GM10248 (cell line): ENCODE measurements around the gene FBXO5.

ENCODE experiments used
- CTCF ChIA-PET: fragments of 300-600 bp; sonication (Branson Sonifier 250); formaldehyde crosslinking; extraction: SDS; loops from one replicate; lab custom pipeline; 2021; ENCODE audit warnings: antibody characterized with exemption; lab: Yijun Ruan, JAX
- POLR2A ChIA-PET: fragments of 350-650 bp; sonication (Branson Sonifier 250); formaldehyde crosslinking; extraction: SDS; loops from one replicate; lab custom pipeline; 2020; ENCODE audit warnings: antibody characterized with exemption; lab: Yijun Ruan, JAX
- DNase-seq: peaks from one replicate; pipeline ENCODE4 v3.0.0; 2012; ENCODE audit errors: extremely low spot score
- TF ChIP-seq, protein P1 (sequence below): IDR thresholded peaks from 2 replicates; pipeline ENCODE4 v1.5.1; 2012; ENCODE audit warnings: mild to moderate bottlenecking, low read depth; ENCODE audit errors: extremely low read depth, missing control alignments, control extremely low read depth

FBXO5 gene

DNA sequence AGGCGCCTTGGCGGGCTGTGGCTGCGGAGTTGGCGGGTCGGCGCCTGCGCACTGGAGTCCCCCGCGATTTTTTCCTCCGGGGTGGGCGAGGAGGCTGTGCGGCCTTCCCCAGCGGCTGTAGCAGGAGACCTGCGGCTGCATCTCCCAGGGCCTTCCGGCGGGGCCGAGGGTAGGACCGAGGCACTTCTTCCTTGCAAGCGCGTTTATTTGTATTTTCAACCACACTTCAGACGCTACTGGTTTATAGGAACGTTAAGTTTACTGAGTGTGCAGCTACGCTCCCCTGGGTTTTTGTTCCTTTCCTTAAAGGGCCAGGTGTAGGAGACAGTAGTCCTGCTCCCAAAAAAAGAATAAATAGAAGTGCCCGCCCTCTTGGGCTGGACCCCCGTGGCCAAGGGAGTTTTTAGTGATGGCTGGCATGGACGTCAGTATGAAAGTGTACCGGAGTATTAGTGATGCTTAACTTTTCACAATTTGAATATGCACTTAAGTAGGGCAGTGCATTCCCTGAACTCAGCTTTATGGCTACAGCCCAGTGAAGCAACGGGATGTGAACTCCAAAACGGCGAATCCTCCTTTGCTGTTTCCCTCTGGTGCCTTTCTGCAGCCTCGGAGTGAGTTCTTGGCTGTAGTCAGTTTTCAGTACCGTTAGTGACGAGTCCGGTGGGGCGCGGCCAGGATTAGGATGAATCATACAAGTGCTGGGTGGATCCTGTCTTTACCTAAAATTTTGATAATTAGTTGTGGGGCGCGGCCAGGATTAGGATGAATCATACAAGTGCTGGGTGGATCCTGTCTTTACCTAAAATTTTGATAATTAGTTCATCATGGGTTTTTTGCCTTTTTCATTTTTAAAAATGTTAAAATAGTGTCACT is 1.0 kb upstream of the FBXO5 start:
- POLR2A ChIA-PET = interaction anchor here (1.0 kb wide), 2 partner anchors 12 to 17 kb away, joined by 4 read pairs; no protein-coding TSS in a partner anchor
- CTCF ChIA-PET = interaction anchor here (1.0 to 1.5 kb wide), 4 partner anchors 15 to 120 kb away, joined by 3 read pairs; no protein-coding TSS in a partner anchor
- DNase-seq = peak; percentile 94
- TF ChIP-seq, protein P1, sequence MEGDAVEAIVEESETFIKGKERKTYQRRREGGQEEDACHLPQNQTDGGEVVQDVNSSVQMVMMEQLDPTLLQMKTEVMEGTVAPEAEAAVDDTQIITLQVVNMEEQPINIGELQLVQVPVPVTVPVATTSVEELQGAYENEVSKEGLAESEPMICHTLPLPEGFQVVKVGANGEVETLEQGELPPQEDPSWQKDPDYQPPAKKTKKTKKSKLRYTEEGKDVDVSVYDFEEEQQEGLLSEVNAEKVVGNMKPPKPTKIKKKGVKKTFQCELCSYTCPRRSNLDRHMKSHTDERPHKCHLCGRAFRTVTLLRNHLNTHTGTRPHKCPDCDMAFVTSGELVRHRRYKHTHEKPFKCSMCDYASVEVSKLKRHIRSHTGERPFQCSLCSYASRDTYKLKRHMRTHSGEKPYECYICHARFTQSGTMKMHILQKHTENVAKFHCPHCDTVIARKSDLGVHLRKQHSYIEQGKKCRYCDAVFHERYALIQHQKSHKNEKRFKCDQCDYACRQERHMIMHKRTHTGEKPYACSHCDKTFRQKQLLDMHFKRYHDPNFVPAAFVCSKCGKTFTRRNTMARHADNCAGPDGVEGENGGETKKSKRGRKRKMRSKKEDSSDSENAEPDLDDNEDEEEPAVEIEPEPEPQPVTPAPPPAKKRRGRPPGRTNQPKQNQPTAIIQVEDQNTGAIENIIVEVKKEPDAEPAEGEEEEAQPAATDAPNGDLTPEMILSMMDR = no peak

- POLR2A ChIA-PET = interaction anchor here (1.0 kb wide), 2 partner anchors 14 to 28 kb away, joined by 4 to 5 read pairs; no protein-coding TSS in a partner anchor
- CTCF ChIA-PET = interaction anchor here (1.1 kb wide), 1 partner anchor 28 kb away, joined by 3 read pairs; no protein-coding TSS in a partner anchor
- TF ChIP-seq, protein P1 = no peak
- DNase-seq = peak; percentile 18
Observed at GRCh38 chr6:152981989-152982903, 595 bp downstream of the FBXO5 start.

DNA sequence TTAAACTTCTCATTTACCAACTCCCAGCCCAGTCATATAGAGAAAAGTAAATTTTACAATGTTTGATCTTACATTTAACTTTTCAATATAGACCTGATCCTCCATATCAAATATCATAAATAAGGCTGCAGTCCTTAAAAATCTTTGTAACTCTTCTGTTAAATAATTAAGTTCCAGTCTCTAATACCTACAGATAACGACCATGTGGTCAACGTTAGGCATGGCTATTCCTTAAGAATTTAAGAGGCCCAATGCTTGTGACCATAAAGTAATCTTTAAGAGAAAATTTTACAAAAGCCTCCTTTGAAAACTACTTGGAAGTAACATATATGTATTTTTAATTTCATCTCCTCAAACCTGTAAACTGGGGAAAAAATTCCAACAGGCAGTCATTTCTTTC is 1.6 kb downstream of the FBXO5 start:
- CTCF ChIA-PET = no interaction called here
- POLR2A ChIA-PET = no interaction called here
- TF ChIP-seq, protein P1 = no peak
- DNase-seq = no peak

GRCh38 chr6:152980656-152981055 is 2.2 kb downstream of the FBXO5 start:
- ChIA-PET POLR2A (no interaction called here), CTCF (no interaction called here)
- TF ChIP-seq, protein P1 = no peak
- DNase-seq = no peak

GRCh38 chr6:152979116-152979515 is 3.7 kb downstream of the FBXO5 start:
- POLR2A ChIA-PET = no interaction called here
- TF ChIP-seq, protein P1 = no peak
- CTCF ChIA-PET = interaction anchor here (1.5 to 2.2 kb wide), 4 partner anchors 9 to 31 kb away, joined by 5 to 13 read pairs (median 8); no protein-coding TSS in a partner anchor
- DNase-seq = no peak

DNA sequence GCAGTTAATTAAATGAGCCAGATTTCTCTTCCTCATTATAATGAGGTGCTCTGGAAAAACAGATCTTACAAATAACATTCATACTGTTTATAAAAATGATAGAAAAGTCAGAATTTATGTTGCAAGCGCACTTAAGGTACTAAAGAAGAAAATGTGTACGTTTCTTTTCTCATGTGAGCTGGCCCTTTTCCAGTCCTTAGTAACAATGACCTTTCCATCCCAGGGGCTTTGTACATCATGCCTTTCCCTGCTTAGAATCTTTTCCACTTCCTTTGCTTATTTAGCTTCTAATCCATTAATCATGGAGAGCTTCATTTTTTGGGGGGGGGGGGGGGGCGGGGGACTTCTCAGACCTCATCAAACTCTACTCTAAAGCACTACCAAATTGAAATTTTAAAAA is 4.8 kb downstream of the FBXO5 start:
- POLR2A ChIA-PET = no interaction called here
- TF ChIP-seq, protein P1 = no peak
- DNase-seq = no peak
- CTCF ChIA-PET = interaction anchor here (1.2 to 2.2 kb wide), 5 partner anchors 8 to 36 kb away, joined by 3 to 13 read pairs (median 5); no protein-coding TSS in a partner anchor
